A549 (cell line): ENCODE results near the gene D2HGDH. TPM values are rescaled to one million over a fixed set of nuclear protein-coding genes. Genes with fewer than 3 reads are reported as not detected.

Experiments used
- ATAC-seq, 2 experiments: fragments of 200-7000 bp in 1 of 2; fragments of >200 bp in 1 of 2; cut with Nextera tagmentation in 1 of 2; cut with Tn5 transposase in 1 of 2; 3 replicates each; pipeline versions ENCODE4 v1.8.0 to v1.9.1; 2018 to 2020; ENCODE audit warnings: mild to moderate bottlenecking in 1 of 2, moderate library complexity in 1 of 2
- CTCF ChIA-PET: fragments of 300-600 bp; sonication (Branson Sonifier 250); formaldehyde crosslinking; extraction: SDS; loops from one replicate; lab custom pipeline; 2021; ENCODE audit warnings: antibody characterized with exemption, inconsistent platforms; lab: Yijun Ruan, JAX
- POLR2A ChIA-PET: fragments of 350-600 bp; formaldehyde crosslinking; extraction: SDS; loops from one replicate; lab custom pipeline; 2021; ENCODE audit warnings: antibody characterized with exemption, inconsistent platforms; lab: Yijun Ruan, JAX
- DNase-seq, 2 experiments: peaks; one replicate each; pipeline versions ENCODE4 v3.0.0 to v3.0.0-alpha.2; 2011 to 2016; ENCODE audit warnings: low read depth in 1 of 2, low spot score in 1 of 2
- FAIRE-seq: peaks from 2 replicates; lab custom pipeline; 2011; peaks lifted over from hg19 to GRCh38; lab: Jason Lieb, UNC
- H3K27ac ChIP-seq, 2 experiments: fragments of >200 bp; sonication (Bioruptor Twin); formaldehyde crosslinking; 3 replicates each; pipeline ENCODE4 v1.5.1; 2016 to 2017
- H3K4me1 ChIP-seq: fragments of >200 bp; sonication (Bioruptor Twin); formaldehyde crosslinking; 3 replicates; pipeline ENCODE4 v1.6.1; 2016
- H3K4me2 ChIP-seq: fragments of >200 bp; sonication (Bioruptor Twin); formaldehyde crosslinking; 3 replicates; pipeline ENCODE4 v1.6.1; 2016
- H3K4me3 ChIP-seq: fragments of >200 bp; sonication (Bioruptor Twin); formaldehyde crosslinking; 3 replicates; pipeline ENCODE4 v1.5.1; 2016
- H3K9me3 ChIP-seq: fragments of >200 bp; sonication (Bioruptor Twin); formaldehyde crosslinking; 3 replicates; pipeline ENCODE4 v1.6.1; 2016
- BCL3 ChIP-seq: fragments of >200 bp; sonication (Bioruptor Twin); formaldehyde crosslinking; IDR thresholded peaks from 3 replicates; pipeline ENCODE4 v1.6.1; 2016
- CHD4 ChIP-seq: fragments of 200-600 bp; sonication (generic); IDR thresholded peaks from 2 replicates; pipeline ENCODE4 v1.6.1; 2016; ENCODE audit warnings: antibody characterized with exemption, mild to moderate bottlenecking, borderline replicate concordance
- EHF ChIP-seq: fragments of 250-450 bp; sonication (Bioruptor Pico); IDR thresholded peaks from 2 replicates; pipeline ENCODE4 v1.5.0; 2020; ENCODE audit warnings: mild to moderate bottlenecking
- ELK1 ChIP-seq: fragments of 150-350 bp; IDR thresholded peaks from 2 replicates; pipeline ENCODE4 v1.6.1; 2014; ENCODE audit warnings: low read depth, mild to moderate bottlenecking, low read length
- FOSB ChIP-seq: fragments of 250-450 bp; sonication (Bioruptor Pico); IDR thresholded peaks from 2 replicates; pipeline ENCODE4 v1.5.0; 2020; ENCODE audit warnings: mild to moderate bottlenecking, moderate library complexity
- FOSL2 ChIP-seq, 2 experiments: fragments of 450-650 bp in 1 of 2; fragments of >200 bp in 1 of 2; sonication (Bioruptor Twin) in 1 of 2; formaldehyde crosslinking; IDR thresholded peaks; 2 replicates each; pipeline versions ENCODE4 v1.5.0 to v1.6.1; 2016 to 2020; ENCODE audit warnings: mild to moderate bottlenecking in 1 of 2, moderate library complexity in 1 of 2
- FOXS1 ChIP-seq: fragments of 250-450 bp; sonication (Bioruptor Pico); IDR thresholded peaks from 2 replicates; pipeline ENCODE4 v1.5.0; 2020; ENCODE audit warnings: mild to moderate bottlenecking, moderate library complexity
- HDAC2 ChIP-seq: fragments of 200-600 bp; sonication (generic); IDR thresholded peaks from 2 replicates; pipeline ENCODE4 v1.6.1; 2016
- HOXB13 ChIP-seq: fragments of 250-450 bp; sonication (Bioruptor Pico); IDR thresholded peaks from 2 replicates; pipeline ENCODE4 v1.5.0; 2020; ENCODE audit warnings: low read depth, mild to moderate bottlenecking, moderate library complexity
- HOXB5 ChIP-seq: fragments of 250-450 bp; sonication (Bioruptor Pico); IDR thresholded peaks from 2 replicates; pipeline ENCODE4 v1.5.0; 2020; ENCODE audit warnings: mild to moderate bottlenecking, moderate library complexity
- JUN ChIP-seq, 2 experiments: fragments of >200 bp; sonication (Bioruptor Twin); formaldehyde crosslinking; IDR thresholded peaks; 2 replicates in 1 of 2; 3 replicates in 1 of 2; pipeline ENCODE4 v1.6.1; 2016 to 2017
- JUNB ChIP-seq: fragments of >200 bp; sonication (Bioruptor Twin); formaldehyde crosslinking; IDR thresholded peaks from 2 replicates; pipeline ENCODE4 v1.6.1; 2016
- POLR2AphosphoS2 ChIP-seq: conservative IDR thresholded peaks from 2 replicates; pipeline ENCODE4 v1.6.1; 2012; ENCODE audit warnings: low read length, improper control_type of control experiment, inconsistent platforms
- RAD21 ChIP-seq, 2 experiments: fragments of >200 bp in 1 of 2; sonication (Bioruptor Twin) in 1 of 2; formaldehyde crosslinking in 1 of 2; IDR thresholded peaks in 1 of 2; conservative IDR thresholded peaks in 1 of 2; 2 replicates in 1 of 2; 3 replicates in 1 of 2; pipeline ENCODE4 v1.6.1; 2012 to 2018; ENCODE audit warnings: inconsistent platforms in 1 of 2
- RNF2 ChIP-seq: fragments of 200-600 bp; sonication (generic); IDR thresholded peaks from 2 replicates; pipeline ENCODE4 v1.6.1; 2016; ENCODE audit warnings: low read depth, mild to moderate bottlenecking, antibody characterized with exemption, moderate library complexity, borderline replicate concordance
- SREBF2 ChIP-seq: fragments of 450-650 bp; IDR thresholded peaks from 2 replicates; pipeline ENCODE4 v1.6.1; 2014; ENCODE audit warnings: mild to moderate bottlenecking, moderate library complexity
- TFCP2L1 ChIP-seq: fragments of 250-450 bp; sonication (Bioruptor Pico); IDR thresholded peaks from 2 replicates; pipeline ENCODE4 v1.5.0; 2021; ENCODE audit warnings: mild to moderate bottlenecking
- ZFP36 ChIP-seq: fragments of 450-650 bp; IDR thresholded peaks from 2 replicates; pipeline ENCODE4 v1.6.1; 2014; ENCODE audit warnings: borderline replicate concordance; ENCODE audit not compliant: partially characterized antibody
- ZSCAN20 ChIP-seq: fragments of 250-450 bp; sonication (Bioruptor Pico); IDR thresholded peaks from 2 replicates; pipeline ENCODE4 v1.8.0; 2022; ENCODE audit warnings: mild to moderate bottlenecking, moderate library complexity
- WGBS: methylation state at CpG from one replicate; pipeline ENCODE4 v1.1.6; 2017; ENCODE audit errors: missing lambda C conversion rate; 5-methylcytosine and 5-hydroxymethylcytosine counted together
- polyA plus RNA-seq, 4 experiments: library from polyadenylated mRNA; depleted of rRNA in 3 of 4; stranded (reverse); fragments of >200 nt; fragmentation: RNase III in 1 of 4; extraction: RNeasy Plus Mini Kit Qiagen cat#74134 plus additional on column Dnase treatment in 1 of 4; gene quantifications; 2 replicates in 3 of 4; 3 replicates in 1 of 4; pipeline ENCODE4 v1.2.3, GENCODE V29; 2011 to 2017
- TF ChIP-seq, protein P1 (sequence below): fragments of >200 bp; sonication (Bioruptor Twin); formaldehyde crosslinking; IDR thresholded peaks from 2 replicates; pipeline ENCODE4 v1.6.1; 2016

D2HGDH gene
- polyA plus RNA-seq, 2 of the 4 experiments (the other 2 are of a cell fraction), result 6.5 to 18.5 TPM

- Histone ChIP-seq H3K27ac (no peak overlapping the region), H3K9me3 (no peaks in the 10 kb centered on the region), H3K4me3 (no peak overlapping the region), H3K4me2 (no peak overlapping the region), H3K4me1 (no peaks in the 10 kb centered on the region)
- TF ChIP-seq ZFP36 (no peak), POLR2AphosphoS2 (no peak), HDAC2 (no peak)
- DNase-seq (no peak), ATAC-seq (no peak), FAIRE-seq (no peak)
- 77% methylated on average over 23 of the region's 40 CpGs for WGBS
- POLR2A ChIA-PET, result no interaction called here
- CTCF ChIA-PET, result interaction anchor here (0.6 to 1.3 kb wide), 2 partner anchors 18 to 1086 kb away, joined by 3 read pairs; no protein-coding TSS in a partner anchor
Measured at GRCh38 chr2:241812730-241813643, 78.6 kb downstream of the D2HGDH start.

GRCh38 chr2:241813644-241814392 is 79.4 kb downstream of the D2HGDH start:
- Histone ChIP-seq H3K9me3 (no peaks in the 10 kb centered on the region), H3K27ac (no peak overlapping the region), H3K4me1 (no peaks in the 10 kb centered on the region), H3K4me2 (no peak overlapping the region), H3K4me3 (no peak overlapping the region)
- FAIRE-seq (no peak), ATAC-seq (no peak), DNase-seq (no peak)
- TF ChIP-seq FOSL2 (IDR thresholded peaks at IDR 0.05) (no peak), FOSL2 (CRISPR knock-in tag; IDR thresholded peaks at IDR 0.05) (no peak), FOXS1 (no peak), CHD4 (no peak), RAD21 (conservative IDR thresholded peaks at IDR 0.05 in 1 of 2, IDR thresholded peaks at IDR 0.05 in 1 of 2) (no peak), BCL3 (no peak), SREBF2 (no peak), ZSCAN20 (no peak), HOXB13 (no peak), JUNB (no peak), ELK1 (no peak), EHF (no peak), RNF2 (no peak)
- TF ChIP-seq, protein P1, sequence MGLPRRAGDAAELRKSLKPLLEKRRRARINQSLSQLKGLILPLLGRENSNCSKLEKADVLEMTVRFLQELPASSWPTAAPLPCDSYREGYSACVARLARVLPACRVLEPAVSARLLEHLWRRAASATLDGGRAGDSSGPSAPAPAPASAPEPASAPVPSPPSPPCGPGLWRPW, result no peak
- POLR2A ChIA-PET, result no interaction called here
- CTCF ChIA-PET, result interaction anchor here (0.6 to 1.3 kb wide), 2 partner anchors 19 to 567 kb away, joined by 3 read pairs; no protein-coding TSS in a partner anchor
- WGBS, result 37% methylated on average over 7 of the region's 20 CpGs

DNA sequence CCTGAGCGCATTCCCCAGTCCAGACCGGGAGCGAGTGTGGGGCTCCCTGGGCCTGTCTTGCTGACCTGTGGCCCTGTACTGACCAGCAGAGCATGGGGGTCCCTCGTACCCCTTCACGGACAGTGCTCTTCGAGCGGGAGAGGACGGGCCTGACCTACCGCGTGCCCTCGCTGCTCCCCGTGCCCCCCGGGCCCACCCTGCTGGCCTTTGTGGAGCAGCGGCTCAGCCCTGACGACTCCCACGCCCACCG is 79.9 kb downstream of the D2HGDH start:
- Histone ChIP-seq H3K4me3 (no peak overlapping the region), H3K9me3 (no peaks in the 10 kb centered on the region), H3K4me2 (no peak overlapping the region), H3K4me1 (no peaks in the 10 kb centered on the region), H3K27ac (no peak overlapping the region)
- FAIRE-seq (no peak), ATAC-seq (peak in 1 of 2 experiments; percentile 2; a peak in 1 of 6 replicates), DNase-seq (no peak)
- WGBS, result 80% methylated on average over 8 of the region's 17 CpGs
- TF ChIP-seq FOSB (CRISPR knock-in tag), result no peak
- TF ChIP-seq, protein P1, result no peak
- TF ChIP-seq HOXB5 (CRISPR knock-in tag), result no peak
- no peak for TF ChIP-seq TFCP2L1 (CRISPR knock-in tag)
- TF ChIP-seq JUN (IDR thresholded peaks at IDR 0.05), result no peak
- CTCF ChIA-PET, result interaction anchor here (1.3 kb wide), 1 partner anchor 20 kb away, joined by 3 read pairs; no protein-coding TSS in a partner anchor
- POLR2A ChIA-PET, result no interaction called here
